ENCODE measurements around the gene SLC22A1.
"Not testable (repeated sequence)": the region's sequence is repeated elsewhere in the genome, so short reads cannot be mapped to it uniquely, and the experiment has no call there.

The SLC22A1 gene

GRCh38 chr6:160120087-160120486, 1.5 kb upstream of the SLC22A1 start:
- in situ Hi-C loops (cut with MboI; ENCODE audit: low sequenced_read_pairs): no loop called here

GRCh38 chr6:160121981-160122380, 366 bp downstream of the SLC22A1 start:
- in situ Hi-C loops (cut with MboI; ENCODE audit: low sequenced_read_pairs): no loop called here

DNA sequence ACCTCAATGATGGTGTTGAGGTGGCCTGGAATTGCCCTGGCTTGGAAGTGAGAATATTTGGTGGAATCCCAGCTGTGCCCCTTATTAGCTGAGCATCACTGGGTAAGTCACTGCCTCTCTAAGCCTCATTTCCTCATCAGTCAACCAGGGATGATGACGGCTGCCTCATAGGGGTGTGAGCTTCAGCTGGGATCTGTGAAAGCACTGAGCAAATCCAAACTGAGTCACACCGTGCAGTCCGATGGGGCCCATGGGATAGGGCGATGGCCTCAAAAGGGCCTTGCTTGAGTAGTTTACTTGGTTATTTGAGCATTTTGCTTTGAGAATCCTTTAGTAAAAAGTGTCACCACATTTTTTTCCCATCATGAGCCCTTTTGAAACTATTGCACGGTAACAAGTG, 1.1 kb downstream of the SLC22A1 start:
- in situ Hi-C loops (cut with MboI; ENCODE audit: low sequenced_read_pairs): no loop called here

DNA sequence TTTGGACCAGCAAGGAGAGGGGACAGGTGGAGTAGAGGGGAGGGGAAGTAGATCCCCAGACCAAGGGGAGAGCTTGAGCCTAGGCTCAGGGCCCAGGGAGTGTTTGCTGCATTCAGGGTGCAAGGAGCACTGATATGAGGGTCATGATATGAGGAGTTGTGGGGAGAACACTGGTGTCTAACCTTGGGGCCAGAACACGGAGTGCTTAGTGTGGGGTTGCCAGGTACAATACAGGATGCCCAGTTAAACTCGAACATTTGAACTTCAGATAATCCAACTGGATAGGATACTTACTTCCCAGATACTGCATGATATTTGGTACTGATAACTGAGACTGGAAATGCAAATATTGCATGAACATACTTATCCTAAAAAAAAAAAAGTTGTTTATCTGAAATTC, 2.4 kb downstream of the SLC22A1 start:
- in situ Hi-C loops (cut with MboI; ENCODE audit: low sequenced_read_pairs): no loop called here

- in situ Hi-C loops (cut with MboI; ENCODE audit: low sequenced_read_pairs): no loop called here
Measured at GRCh38 chr6:160124605-160125004, 3.0 kb downstream of the SLC22A1 start.

- in situ Hi-C loops (cut with MboI; ENCODE audit: low sequenced_read_pairs): not testable (repeated sequence)
Measured at GRCh38 chr6:160125105-160125504, 3.5 kb downstream of the SLC22A1 start.

GRCh38 chr6:160127270-160128124, 5.9 kb downstream of the SLC22A1 start:
- in situ Hi-C loops (cut with MboI; ENCODE audit: low sequenced_read_pairs): no loop called here

DNA sequence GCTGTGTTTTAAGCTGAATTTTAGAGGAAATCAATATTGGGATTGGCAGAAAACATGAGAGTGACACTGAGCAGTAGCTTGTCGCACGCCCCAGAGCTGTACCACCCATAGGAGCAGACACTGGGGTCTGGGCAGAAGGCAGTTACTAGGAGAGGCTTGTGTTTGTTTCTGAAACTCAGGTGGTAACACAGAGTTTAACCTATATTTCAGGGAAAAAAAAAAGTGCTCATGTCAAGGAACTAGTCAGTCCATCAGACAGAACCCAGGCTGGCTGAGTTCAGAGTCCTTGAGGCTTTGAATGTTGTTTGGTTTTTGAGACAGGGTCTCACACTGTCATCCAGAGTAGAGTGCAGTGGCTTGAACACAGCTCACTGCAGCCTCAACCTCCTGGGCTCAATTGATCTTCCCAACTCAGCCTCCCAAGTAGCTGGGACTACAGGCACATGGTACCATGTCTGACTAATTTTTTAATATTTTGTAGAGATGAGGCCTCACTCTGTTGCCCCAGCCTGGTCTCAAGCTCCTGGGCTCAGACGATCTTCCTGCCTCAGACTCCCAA, 6.6 kb downstream of the SLC22A1 start:
- in situ Hi-C loops (cut with MboI; ENCODE audit: low sequenced_read_pairs): no loop called here

GRCh38 chr6:160128879-160129516, 7.4 kb downstream of the SLC22A1 start:
- in situ Hi-C loops (cut with MboI; ENCODE audit: low sequenced_read_pairs): no loop called here

GRCh38 chr6:160129881-160130615, 8.4 kb downstream of the SLC22A1 start:
- in situ Hi-C loops (cut with MboI; ENCODE audit: low sequenced_read_pairs): no loop called here

- in situ Hi-C loops (cut with MboI; ENCODE audit: low sequenced_read_pairs): no loop called here
Measured at GRCh38 chr6:160130729-160131484, 9.3 kb downstream of the SLC22A1 start.

- in situ Hi-C loops (cut with MboI; ENCODE audit: low sequenced_read_pairs): no loop called here
Measured at GRCh38 chr6:160131636-160132296, 10.2 kb downstream of the SLC22A1 start.

DNA sequence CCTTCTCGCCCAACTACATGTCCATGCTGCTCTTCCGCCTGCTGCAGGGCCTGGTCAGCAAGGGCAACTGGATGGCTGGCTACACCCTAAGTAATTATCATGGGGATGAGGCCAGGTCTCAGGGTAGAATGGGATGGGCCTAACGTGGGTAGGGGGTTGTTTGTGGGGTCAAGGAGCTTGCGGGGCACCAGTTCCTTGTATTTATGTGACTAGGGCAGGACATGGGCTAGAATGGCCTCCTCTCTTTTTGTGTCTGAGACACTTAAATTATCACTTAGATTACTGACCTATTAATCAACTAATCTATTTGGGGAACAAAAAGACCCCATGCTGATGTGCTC, 10.7 kb downstream of the SLC22A1 start:
- in situ Hi-C loops (cut with MboI; ENCODE audit: low sequenced_read_pairs): no loop called here

DNA sequence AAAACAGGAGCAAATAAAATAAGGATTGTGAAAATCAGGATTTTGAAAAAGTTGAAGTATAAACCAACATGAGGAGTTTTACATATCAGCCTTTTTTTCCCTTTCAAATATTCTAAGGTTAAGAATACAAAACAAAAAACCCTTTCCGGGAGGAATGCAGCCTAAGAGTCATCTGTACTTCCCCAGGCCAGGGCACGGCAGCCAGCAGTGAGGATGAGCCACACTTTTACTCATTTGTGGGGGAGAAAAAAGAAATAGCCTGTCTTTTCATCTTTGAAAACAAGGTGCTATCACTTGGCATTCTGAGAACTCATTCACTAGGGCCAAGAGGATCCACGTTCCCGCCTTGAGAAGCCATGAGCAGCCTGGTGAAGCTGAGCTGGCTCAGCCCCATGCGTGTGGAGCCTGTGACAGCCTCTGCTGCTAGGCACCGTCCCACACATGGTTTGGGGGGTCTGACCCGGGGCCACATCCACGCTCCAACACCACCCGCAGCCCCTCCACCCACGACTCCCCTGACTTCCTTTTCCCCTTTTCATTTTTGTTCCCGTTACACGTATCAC, 11.2 kb downstream of the SLC22A1 start:
- in situ Hi-C loops (cut with MboI; ENCODE audit: low sequenced_read_pairs): no loop called here

DNA sequence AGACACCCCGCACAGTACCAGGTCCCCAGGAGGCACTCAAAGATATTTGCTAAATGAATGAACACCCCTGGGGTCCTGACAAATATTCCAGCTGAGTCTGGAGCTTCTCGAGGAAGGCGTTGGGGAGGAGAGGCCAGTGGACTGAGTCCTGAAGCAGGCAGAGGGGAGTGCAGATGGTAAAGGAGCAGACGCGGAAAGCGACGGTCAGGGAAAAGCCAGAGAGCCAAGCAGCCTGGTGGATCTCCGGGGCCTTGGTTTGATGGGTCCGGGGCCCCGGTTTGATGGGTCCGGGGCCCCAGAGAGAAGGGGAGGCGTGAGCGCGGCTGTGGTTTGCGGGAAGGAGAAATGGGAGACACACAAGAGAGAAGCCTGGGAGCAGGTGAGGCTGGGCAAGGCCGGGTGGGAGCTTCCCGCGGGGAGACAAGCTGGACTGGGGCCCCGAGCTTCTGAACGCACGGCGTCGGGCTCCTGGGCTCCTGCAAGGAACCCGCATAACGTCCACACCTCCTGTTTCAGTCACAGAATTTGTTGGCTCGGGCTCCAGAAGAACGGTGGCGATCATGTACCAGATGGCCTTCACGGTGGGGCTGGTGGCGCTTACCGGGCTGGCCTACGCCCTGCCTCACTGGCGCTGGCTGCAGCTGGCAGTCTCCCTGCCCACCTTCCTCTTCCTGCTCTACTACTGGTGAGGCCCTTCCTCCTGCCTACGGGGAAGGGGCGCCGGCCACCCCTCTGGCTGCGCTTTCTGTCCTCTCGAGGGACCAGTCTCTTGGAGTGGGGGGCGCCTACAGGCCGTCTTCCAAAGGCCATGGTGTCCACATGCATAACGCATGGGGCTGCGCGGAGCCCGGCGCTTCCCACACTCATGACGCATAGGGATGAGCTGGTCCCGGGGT, 12.1 kb downstream of the SLC22A1 start:
- in situ Hi-C loops (cut with MboI; ENCODE audit: low sequenced_read_pairs): no loop called here

DNA sequence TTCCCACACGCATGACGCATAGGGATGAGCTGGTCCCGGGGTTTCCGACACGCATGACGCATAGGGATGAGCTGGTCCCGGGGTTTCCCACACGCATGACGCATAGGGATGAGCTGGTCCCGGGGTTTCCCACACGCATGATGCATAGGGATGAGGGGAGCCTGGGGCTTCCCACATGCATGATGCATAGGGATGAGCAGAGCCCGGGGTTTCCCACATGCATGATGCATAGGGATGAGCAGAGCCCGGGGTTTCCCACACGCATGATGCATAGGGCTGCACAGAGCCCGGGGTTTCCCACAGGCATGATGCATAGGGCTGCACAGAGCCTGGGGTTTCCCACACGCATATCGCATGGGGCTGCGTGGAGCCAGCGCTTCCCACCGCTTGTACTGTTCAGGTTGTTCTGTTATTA, 12.7 kb downstream of the SLC22A1 start:
- in situ Hi-C loops (cut with MboI; ENCODE audit: low sequenced_read_pairs): not testable (repeated sequence)

DNA sequence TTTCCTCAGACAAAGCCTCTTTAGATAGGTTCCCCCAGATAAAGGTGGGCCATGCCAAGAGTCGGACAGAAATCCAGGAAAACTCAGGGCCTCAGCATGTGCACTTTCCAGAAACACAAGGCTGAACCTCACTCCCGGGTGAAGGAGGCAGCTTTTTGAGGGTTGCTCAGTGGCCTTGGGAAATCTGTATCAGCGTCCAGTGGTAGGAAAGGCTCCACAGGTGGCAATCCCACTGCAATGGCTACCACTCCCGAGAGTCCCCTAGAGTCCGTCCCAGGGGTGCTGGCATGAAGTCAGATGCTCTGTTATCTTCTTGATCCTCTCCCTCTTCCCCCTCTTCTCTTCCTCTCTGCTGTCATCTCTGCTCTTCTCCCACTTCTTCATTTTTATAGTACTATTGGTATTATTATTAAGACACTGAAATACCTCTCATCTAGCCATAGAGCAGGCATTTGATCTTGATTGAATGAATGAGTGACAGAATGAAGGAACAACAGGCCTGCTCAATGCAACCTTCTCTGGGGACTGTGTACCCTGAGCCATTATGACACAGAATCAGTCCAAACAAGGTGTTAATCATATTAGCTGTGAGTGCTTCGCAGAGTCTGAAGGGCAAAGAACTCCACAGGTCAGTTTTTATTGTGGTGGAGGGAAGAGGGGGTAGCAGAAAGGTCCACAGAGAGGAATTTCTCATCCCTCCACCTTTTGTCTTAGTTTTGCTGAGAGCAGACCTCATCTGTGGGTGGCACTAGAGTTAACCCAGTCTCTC, 13.3 kb downstream of the SLC22A1 start:
- in situ Hi-C loops (cut with MboI; ENCODE audit: low sequenced_read_pairs): no loop called here
